ENCODE data around the gene VKORC1L1. TPM values are rescaled to one million over a fixed set of nuclear protein-coding genes. Genes with fewer than 3 reads are reported as not detected.
"Not testable (repeated sequence)": the region's sequence is repeated elsewhere in the genome, so short reads cannot be mapped to it uniquely, and the experiment has no call there.

Gene VKORC1L1
- total and polyA plus RNA-seq, 2 of the 8 experiments (the other 6 are each of a cell fraction or from before 2014, with no cell fraction given): 12.7 to 45.3 TPM

DNA sequence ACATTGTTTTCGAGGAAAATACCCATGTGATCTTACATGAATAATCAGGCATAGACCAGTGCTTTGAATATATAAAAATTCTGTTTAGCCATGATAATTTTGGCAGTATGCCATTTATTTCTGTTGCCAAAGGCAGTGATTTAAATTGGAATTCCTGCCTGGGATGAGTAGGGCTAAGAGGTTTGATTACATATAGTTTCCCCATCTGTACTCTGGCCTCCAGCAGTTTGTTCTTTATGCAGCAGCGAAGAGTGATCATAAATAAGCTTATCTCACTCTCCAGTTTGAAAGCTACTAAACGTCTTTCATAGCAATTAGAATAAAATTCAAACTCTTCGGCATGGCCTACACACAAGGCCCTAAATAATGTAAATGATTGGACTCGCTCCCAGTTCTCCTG lies 72.9 kb downstream of the VKORC1L1 start:
- H3K14ac ChIP-seq (ENCODE audit: insufficient read length); H3K9ac ChIP-seq (replicated peaks in 1 of 4; ENCODE audit: extremely low read depth in 1 of 4, low read depth in 3 of 4, low read length in 3 of 4); H4K91ac ChIP-seq (replicated peaks; ENCODE audit: insufficient read length, low read length); H3K23ac ChIP-seq (ENCODE audit: insufficient read length); FAIRE-seq; H3K23me2 ChIP-seq (ENCODE audit: low read depth, low read length); H3K36me3 ChIP-seq (ENCODE audit: control insufficient read depth in 2 of 4, insufficient read depth in 4 of 4, low read length in 3 of 4); H2BK15ac ChIP-seq (ENCODE audit: low read length); H3K4me1 ChIP-seq (replicated peaks in 1 of 4; ENCODE audit: control insufficient read depth in 3 of 4, insufficient read depth in 4 of 4, low read length in 3 of 4); CTCF ChIA-PET (ENCODE audit: partially characterized antibody); DNase-seq (ENCODE audit: low read depth in 1 of 2, low spot score in 2 of 2); H3K79me1 ChIP-seq (ENCODE audit: low read depth, low read length); H2BK5ac ChIP-seq (ENCODE audit: low read depth, low read length); H2AFZ ChIP-seq (ENCODE audit: low read length); H2AK5ac ChIP-seq (ENCODE audit: low read depth, low read length); H3K9me3 ChIP-seq (ENCODE audit: insufficient read depth in 2 of 2, low read depth in 1 of 2, low read length in 1 of 2); H4K5ac ChIP-seq (ENCODE audit: insufficient read length, low read depth, low read length); H3K4ac ChIP-seq (replicated peaks; ENCODE audit: insufficient read length, low read depth, low read length); H3K27me3 ChIP-seq (replicated peaks in 1 of 4; ENCODE audit: control insufficient read depth in 3 of 4, extremely low read depth in 1 of 4, insufficient read depth in 3 of 4, low read length in 3 of 4); H4K8ac ChIP-seq (ENCODE audit: extremely low read depth, insufficient read depth, low read length); H2BK12ac ChIP-seq (ENCODE audit: low read depth, low read length); H3K4me3 ChIP-seq (ENCODE audit: extremely low read depth in 1 of 4, insufficient read depth in 2 of 4, low read depth in 3 of 4, low read length in 4 of 4); H3K79me2 ChIP-seq (ENCODE audit: control insufficient read depth in 1 of 2, insufficient read depth in 2 of 2, low read length in 2 of 2); H3K27ac ChIP-seq (ENCODE audit: low read depth, low read length); H2BK120ac ChIP-seq (replicated peaks; ENCODE audit: low read depth, low read length); H3K4me2 ChIP-seq (ENCODE audit: insufficient read depth in 1 of 2, low read depth in 2 of 2, low read length in 2 of 2); H3K18ac ChIP-seq (ENCODE audit: extremely low read depth, low read length); H2BK20ac ChIP-seq (ENCODE audit: low read length); H4K20me1 ChIP-seq (replicated peaks in 1 of 2; ENCODE audit: control insufficient read depth in 1 of 2, insufficient read depth in 2 of 2, low read length in 2 of 2); H3K56ac ChIP-seq (replicated peaks; ENCODE audit: insufficient read length, low read depth, low read length); POLR2A ChIA-PET (ENCODE audit: partially characterized antibody): not testable (repeated sequence)
- 95% methylated on average over 1 of the region's 5 CpGs; no CpG with 5 or more reads in 1 of the 2 experiments for WGBS, 2 experiments (ENCODE audit: extremely low coverage in 1 of 2, insufficient coverage in 1 of 2, insufficient read length in 1 of 2, insufficient replicate concordance in 2 of 2, low coverage in 1 of 2, low lambda C conversion rate in 2 of 2, missing lambda C conversion rate in 1 of 2)
